Stimulated activated CD4-positive, alpha-beta T cell treated with anti-CD3 and anti-CD28 coated beads, Interleukin-1b, Interleukin-23, amount 100 ng/mL, for 4 hours (primary cell): ENCODE measurements around the gene THSD4.
"Not testable (repeated sequence)": the region's sequence is repeated elsewhere in the genome, so short reads cannot be mapped to it uniquely, and the experiment has no call there.

ENCODE experiments used
- DNase-seq, 2 donors: peaks; one replicate each; pipeline ENCODE4 v3.0.0-alpha.2; 2020; ENCODE audit warnings: low read depth in 2 of 2

THSD4 gene

DNA sequence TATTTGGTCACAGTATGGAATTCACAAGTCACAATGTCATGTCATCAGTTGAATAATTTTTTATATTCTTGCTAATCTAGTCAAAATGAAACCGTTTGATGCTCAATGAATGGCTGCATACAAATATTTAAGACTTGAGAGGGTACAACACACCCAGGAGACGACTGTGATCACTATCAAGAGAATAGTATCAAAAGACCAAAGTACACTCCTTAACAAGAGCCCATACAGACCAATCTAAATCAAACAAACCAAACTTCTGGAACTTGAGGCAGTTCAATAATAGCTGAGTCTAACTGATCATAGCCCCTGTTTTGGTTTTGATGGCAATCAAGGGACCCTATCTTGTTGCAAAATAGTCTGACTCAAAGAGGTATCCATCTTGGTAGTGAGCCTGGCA, 265.1 kb downstream of the THSD4 start:
- DNase-seq: no peak

DNA sequence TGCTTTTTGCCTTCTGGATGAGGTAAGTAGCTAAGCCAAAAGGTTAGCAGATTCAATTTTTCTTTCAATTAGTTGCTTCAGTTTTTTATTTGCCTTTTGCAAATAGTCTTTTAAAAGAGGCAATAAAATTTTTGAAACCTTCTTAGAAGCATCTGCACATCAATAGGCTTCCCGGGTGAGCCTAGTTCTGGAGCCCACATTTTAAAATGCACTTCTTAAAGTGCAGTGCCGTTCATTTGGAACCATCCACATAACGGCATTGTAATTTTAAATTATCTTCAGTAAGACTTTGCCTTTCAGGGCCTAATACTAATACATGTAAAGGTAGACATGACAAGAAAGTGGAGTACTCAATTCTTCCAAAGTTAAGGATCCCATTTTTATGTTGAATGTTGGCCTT, 269.2 kb downstream of the THSD4 start:
- no peak for DNase-seq

DNA sequence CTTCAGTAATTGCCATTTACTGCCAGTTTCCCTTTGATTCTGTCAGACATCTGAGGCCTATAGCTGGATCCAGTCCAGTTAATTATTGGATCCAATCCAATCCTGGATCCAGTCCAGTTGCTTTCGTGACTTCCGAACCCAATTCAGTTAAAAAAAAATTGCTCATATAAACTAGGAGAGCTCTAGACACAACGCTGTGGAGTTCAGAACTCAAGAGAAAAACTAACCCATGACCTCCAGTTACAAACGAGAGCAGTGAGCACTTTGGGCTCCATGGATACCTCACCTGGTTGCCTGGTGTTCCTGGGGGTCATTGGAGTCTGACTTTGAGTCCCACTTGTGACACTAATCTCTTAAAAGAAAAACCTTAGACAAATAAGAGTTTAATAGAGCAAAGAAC, 269.8 kb downstream of the THSD4 start:
- no peak for DNase-seq

DNA sequence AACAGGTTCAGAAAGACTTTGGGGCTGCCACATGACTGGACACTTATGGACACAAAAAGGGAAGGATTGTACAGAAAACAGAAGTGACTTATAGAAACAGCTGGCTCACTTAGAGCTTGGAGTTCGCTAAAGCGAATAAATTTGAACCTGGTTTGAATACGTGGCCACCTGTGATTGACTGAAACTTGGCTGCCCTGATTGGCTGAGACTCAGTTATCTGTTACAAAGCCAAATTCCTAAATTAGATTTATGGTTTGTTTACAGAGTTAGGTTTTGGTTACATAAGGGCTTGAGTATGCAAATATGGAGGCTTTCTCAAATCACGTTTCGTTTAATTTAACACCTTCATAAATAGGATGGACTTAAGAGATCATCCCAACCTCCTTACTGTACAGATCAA, 270.2 kb downstream of the THSD4 start:
- no peak for DNase-seq

DNA sequence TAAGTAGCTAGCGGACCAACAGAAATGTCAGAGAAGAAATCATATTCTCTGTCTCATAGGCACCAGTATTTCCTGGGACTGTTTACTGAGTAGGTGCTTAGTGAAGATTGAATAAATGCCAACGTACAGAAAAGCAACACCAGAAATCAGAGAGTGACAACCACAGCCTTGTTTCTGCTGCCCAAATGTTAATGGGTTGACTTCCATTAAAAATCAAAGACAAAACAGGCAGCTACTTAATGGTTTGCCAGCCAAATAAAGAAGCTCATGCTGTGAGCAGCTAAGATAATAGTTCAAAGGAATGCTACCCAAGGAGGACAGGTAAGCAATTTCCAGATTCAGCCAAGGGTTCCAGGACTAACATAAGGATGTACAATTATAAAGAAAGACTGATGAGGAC, 270.7 kb downstream of the THSD4 start:
- no peak for DNase-seq

DNA sequence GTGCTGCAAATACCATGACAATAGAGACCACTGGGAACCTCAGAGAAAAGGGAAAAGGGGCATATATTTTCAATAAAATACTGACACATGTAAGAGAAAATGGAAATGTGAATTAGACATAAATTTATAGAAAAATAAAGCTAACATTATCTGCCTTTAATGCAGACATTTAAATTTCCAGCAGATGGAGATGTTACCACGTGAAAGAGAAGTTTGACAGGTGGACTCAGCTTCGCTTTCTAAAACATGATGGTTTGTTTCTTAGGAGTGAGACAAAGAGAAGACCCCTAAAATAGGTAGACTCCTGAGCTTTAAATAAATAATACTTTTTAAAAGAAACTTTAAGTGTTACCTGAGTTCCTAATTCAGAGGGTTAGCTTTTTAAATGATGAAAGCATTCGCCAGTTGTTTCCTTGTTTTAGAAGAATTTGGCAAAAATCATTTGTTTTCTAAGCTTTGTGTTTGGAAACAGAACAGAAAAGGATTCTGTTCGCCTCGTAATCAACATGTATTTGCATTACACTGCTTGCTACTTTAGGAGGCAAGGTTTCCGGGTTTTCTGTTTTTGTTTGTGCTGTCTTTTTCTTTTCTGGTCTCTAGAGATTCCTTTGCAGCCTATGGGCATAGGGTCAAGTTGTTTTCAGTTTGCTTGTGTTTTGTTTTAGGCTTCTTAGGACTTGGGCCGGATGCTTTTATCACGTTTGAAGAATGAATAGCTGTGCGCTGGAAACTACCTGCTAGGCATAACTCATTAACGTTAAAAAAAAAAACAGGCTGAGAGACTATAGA, 271.4 kb downstream of the THSD4 start:
- DNase-seq: no peak

DNA sequence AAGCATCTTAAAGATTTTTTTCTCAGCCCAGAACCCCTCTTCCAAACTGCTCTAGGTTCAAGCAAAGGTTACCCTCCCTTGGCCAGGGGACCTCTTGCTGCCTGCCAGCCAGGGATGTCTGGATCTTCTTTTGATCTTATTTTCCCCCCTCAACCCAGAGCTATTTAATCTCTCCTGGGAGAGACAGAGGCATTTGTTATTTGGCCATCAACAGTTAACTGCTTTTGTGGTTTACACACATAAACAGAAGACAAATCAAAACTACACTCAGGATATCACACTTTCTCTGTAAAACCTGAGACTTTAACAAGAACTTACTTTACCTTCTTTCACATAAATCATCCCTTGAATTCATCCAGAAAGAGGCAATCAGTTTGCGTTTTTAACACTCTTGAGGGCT, 272.5 kb downstream of the THSD4 start:
- no peak for DNase-seq

DNA sequence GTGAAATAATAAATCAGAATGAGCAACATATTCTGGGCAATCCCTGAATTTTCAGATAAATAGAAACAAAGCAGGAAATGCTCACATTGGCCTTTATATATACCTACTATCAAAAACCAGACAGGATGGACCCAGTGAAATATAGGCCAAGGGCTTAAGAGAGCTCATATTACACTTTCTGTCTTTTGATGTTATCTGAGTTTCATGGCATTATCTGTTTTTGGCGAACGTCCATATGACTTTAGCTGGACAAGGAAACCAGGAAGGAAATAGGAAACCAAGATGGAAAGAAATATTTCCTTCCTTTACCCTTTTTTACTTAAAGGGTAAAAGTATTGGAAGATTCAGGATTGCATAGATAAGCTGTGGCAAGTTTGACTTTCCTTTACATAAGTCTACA, 274.8 kb downstream of the THSD4 start:
- no peak for DNase-seq

DNA sequence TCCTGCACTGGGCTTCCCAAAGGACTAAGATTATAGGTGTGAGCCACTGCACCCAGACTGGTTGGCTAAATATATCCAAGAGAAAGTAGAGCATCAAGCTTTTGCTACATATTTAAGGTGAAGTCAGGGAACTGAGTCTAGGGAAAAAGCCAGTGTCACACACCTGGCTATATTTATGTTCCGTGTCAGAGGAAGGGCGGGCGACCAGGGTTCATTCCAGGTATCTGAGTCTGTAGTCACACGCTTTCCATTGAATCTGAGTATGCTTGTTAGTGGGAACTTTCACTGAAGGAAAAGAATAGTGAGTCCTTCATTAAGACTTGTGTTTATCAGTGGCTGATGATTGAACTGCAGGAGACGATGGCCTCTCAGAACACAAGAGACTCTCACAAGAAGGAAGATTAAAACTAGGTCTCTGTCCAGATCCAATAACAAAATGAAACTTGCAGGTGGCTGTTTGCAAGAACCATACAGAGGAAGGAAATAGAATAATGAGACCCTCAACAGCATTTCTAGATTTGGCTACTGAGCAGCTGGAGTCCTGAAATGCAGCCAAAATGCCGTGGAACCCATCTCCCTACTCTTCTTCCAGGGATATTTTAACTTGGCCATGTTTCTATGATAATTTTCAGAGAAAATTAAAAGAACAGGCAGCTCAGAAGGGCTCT, 276.3 kb downstream of the THSD4 start:
- DNase-seq: no peak

DNA sequence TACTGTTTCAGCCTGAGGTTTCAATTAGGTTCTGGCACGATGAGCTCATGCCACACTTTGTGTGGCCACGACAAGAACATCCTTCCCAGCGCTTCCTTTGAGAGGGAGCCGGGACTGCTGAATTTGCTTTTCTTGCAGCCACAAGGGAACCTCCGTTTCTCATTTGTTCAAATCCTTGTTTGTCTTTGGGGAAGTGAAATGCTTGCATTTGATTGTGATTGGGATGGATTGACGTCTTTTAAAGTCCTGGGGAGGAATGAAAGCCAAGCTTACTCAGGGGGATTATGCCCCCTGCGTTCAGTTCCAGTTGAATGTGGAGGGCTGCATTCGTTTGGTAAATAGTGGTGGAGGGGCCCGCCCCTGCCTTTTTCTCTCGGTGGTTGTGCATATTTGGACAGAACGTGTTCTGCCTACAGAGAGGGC, 277.6 kb downstream of the THSD4 start:
- DNase-seq: no peak

DNA sequence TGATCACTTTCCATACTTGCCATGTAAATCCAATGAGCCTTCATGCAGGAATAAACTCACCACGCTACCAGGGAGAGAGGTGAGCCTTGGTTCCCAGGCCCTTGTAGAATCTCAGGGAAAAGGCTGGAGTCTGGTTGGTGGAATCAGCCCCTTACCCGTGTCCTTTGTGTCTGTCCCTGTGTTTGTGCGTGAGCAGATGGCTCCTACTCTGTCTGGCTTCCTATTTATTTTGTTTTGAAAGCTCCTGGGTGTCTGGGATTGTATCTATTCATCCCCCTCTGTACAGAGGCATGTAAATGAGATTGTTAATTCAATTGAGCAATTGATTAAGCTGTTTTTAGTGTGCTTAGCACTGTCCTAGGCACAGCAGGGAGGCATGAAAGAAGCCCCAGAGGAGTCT, 278.1 kb downstream of the THSD4 start:
- DNase-seq: no peak

DNA sequence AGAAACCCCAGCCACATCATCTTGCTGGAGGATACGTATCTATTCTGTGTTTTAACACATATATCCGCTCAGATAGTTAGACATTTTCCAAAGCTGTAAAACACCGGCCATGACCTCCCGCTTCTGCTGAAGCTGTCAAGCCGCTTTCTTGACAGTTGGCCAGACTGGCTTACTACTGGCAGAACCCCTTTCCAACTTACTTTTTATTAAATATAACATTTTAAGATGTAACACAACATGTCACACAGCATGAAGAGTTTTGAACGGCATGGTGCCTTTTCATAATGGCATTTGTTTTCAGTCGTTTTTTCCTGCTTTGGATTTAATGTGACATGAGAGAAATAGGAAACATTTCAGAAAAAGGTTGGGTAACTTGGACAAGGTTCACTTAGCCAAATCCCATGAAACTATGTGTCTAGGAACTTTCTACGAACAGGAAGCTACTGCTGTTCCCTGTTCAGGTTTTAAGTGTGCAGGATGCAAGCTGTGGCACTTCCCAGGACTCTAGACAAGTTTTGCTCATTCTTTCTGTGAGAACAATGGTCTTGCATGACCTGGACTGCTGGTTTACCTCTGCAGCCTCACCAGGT, 281.4 kb downstream of the THSD4 start:
- no peak for DNase-seq

DNA sequence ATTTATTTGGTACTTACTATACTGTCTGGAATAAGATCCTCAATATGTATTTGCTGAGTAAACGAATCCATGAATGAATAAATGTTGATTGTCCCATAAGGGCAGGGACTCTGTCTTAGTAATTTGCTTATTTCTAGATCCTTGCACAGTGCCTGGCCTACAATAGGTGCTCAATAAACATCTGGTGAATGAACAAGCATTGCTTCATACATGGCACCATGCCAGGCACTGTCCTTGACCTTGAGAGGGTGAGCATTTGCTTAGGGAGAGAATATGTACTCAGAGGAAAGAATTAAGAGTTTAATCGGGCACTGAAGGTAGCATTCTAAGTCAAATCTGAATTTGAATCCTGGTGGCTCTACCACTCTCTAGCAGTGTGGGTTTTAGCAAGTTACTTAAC, 282.1 kb downstream of the THSD4 start:
- no peak for DNase-seq

DNA sequence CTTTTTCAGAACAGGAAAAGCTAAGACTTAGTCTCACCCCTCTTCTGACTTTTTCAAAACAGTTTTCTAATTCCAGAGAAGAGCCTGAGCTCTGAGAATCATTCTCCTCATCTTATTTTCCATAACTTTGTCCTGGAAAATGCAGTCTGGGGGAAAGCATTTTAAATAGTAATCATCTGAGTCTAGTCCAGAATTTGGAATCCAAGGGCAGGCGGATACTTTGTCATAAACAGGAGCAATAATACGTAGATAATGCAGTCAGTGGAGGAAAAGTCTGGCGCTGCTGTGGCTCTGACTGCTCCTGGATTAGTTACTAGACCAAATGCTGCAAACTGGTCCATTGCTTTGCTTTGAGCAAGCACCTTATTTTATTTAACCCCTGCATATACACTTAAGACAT, 285.0 kb downstream of the THSD4 start:
- DNase-seq: no peak

DNA sequence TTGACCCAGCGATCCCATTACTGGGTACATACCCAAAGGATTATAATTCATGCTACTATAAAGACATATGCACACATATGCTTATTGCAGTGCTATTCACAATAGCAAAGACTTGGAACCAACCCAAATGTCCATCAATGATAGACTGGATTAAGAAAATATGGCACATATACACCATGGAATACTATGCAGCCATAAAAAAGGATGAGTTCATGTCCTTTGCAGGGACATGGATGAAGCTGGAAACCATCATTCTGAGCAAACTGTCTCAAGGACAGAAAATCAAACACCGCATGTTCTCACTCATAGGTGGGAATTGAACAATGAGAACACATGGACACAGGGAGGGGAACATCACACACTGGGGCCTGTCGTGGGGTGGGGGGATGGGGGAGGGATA, 286.5 kb downstream of the THSD4 start:
- not testable (repeated sequence) for DNase-seq

DNA sequence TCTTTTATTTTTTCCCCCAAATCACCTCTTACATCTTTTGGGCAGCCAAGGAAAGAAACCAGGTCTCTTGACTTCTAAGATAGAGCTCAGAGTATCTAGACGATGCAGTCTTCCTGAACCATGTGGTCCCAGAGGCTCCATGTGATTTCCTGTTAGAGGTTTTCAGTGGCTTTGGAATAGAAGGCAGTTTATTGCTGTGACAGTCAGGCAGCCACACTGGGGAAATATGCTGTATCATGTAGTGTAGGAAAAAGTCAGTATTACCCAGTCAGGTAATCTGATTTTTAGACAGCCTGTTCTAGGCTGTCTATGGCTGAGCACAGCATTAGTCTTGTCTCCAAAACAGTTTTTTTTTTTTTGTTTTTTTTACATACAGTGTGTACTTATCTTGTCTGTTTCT, 294.3 kb downstream of the THSD4 start:
- DNase-seq: no peak

DNA sequence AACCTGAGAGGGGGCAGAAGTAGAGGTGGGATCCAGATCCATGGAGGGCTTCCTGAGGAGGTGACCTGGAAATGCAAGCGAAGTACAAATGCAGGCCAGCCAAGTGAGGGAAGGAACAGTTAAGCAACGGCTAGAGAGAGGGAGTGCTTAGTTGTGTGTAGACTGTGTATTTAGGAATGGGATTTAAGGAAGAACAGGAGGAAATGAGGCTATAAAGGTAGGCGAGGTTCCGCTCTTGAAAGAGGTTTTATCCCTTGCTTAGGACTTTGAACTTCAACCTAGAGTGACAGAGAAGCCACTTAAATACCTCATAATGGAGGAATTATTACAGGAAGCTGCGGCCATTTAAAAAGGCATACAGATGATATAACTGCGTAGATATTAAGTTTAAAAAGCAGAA, 295.1 kb downstream of the THSD4 start:
- no peak for DNase-seq

DNA sequence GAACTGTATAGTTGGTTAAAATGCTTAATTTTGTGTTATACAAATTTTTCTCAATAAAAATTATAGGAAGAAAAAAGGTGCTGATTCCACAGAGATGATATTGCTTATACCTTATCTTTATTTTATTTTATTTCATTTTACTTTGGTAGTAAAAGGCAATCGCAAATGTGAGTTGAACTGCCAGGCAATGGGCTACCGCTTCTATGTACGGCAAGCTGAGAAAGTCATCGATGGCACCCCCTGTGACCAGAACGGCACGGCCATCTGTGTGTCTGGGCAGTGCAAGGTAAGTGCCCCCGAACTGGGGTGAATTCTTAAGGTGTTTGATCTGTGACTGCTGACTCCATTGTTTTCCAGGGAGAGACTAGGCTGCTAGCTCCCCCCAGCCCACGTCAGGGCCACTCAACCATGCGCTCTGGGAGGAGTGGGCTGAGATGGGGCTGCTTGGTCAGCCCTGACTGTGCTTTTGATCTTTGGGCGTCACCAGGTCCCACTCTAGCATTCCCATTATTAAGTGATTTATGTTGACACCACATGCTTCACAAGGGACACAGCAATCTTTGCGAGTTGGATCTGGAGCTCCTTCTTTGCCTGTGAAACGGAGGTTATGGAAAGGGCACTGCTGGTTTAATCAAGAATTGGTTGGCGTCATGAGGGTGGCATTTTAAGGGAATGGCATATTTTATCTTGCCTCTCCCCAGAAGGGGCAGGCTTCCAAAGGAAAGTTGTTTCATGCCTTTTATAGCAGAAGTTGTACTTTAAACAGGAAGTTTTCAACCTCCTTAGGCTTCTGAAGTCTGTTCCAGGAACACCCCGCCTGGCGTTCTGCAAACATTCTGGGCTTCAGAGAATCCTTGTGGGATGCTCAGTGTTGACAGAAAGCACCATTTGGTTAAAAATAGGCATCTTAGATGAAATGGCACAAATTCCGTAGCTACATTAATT, 296.5 kb downstream of the THSD4 start:
- DNase-seq: no peak

DNA sequence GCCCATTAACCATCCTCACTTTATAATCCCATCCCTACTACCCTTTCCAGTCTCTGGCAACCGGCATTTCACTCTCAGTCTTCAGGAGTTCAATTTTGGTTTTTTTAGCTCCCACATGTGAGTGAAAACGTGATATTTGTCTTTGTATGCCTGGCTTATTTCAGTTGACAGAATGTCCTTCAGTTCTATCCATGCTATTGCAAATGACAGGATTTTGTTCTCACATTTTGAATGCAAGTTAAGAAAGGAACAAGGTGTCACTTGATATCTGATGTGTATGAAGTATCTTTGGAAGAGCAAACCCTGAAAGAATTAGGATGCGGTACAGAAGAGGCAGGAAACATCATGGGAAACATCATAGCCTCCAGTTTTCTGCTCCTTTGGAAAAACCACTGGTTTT, 298.1 kb downstream of the THSD4 start:
- no peak for DNase-seq

DNA sequence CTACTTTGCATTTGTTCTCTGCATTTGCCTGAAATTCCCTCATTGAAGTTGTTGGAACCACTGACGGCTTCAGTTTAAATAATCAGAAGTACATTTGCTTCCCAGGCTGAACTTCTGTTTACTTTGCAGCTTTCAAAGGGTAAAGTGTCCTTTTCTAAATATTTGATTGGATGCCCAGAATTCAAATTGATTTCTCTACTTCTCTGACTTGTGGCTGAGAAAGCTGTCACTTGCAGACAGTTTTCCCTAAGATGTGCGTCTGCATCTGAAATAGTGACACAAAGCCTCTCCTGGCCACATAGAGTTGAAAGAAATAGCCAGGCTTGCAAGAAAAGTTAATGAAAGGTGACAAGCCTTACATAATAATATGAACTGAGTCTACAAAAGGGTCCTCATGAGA, 299.6 kb downstream of the THSD4 start:
- no peak for DNase-seq

DNA sequence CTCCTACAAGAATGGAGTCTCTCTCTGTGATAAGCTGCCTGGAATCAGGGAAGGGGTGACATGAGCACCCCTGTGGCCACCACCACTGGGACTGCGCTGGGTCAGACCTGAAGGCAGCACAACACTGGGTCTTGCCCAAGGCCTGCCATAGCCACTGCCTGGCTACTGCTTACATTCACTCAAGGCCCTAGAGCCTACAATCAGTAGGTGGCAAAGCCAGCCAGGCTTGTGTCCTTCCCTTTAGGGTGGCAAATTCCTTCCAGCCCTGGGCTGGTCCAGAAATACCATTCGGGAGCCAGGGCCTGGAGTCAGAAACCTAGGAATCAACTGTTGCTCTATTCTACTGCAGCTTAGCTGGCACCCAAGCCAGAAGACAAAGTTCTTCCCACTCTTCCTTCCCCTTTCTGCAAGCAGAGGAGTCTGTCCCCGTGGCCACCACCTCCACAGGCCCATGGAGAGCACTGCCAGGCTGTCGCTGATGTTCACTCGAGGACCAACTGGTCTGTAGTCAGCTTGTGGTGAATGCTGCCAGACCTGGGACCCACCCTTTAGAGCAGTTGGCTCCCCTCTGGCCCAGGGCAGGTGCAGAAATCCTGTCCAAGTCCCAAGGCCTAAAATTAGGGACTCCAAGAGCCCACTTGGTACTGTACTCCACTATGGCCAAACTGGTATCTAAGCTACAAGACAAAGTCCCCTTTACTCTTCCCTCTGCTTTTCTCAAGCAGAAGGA, 307.4 kb downstream of the THSD4 start:
- DNase-seq: no peak
